Suprapubic skin (tissue), 4 donors: ENCODE measurements around the gene GXYLT2. TPM values are rescaled to one million over a fixed set of nuclear protein-coding genes. Genes with fewer than 3 reads are reported as not detected.

Experiments used
- DNase-seq, 2 donors: peaks; one replicate each; pipeline ENCODE4 v3.0.0-alpha.2; 2019; ENCODE audit warnings: low spot score in 2 of 2
- H3K27ac ChIP-seq: fragments of 200-600 bp; sonication (generic); one replicate; pipeline ENCODE4 v1.5.1; 2019
- H3K27me3 ChIP-seq: fragments of 200-600 bp; sonication (generic); one replicate; pipeline ENCODE4 v1.5.1; 2019
- H3K36me3 ChIP-seq: fragments of 200-600 bp; sonication (generic); one replicate; pipeline ENCODE4 v1.5.1; 2019
- H3K4me1 ChIP-seq: fragments of 200-600 bp; sonication (generic); one replicate; pipeline ENCODE4 v1.5.1; 2019
- H3K4me3 ChIP-seq: fragments of 200-600 bp; sonication (generic); one replicate; pipeline ENCODE4 v1.5.1; 2019; ENCODE audit warnings: mild to moderate bottlenecking
- H3K9me3 ChIP-seq: fragments of 200-600 bp; sonication (generic); one replicate; pipeline ENCODE4 v1.5.1; 2019
- CTCF ChIP-seq, 2 donors: fragments of 200-600 bp in 1 of 2; fragments of 450-650 bp in 1 of 2; sonication (generic) in 1 of 2; IDR thresholded peaks; one replicate each; pipeline ENCODE4 v1.5.1; 2016 to 2019; ENCODE audit warnings: antibody characterized with exemption in 2 of 2, mild to moderate bottlenecking in 1 of 2, moderate library complexity in 1 of 2
- EP300 ChIP-seq: sonication (generic); formaldehyde crosslinking; IDR thresholded peaks from one replicate; pipeline ENCODE4 v1.6.1; 2017; ENCODE audit warnings: antibody characterized with exemption
- POLR2A ChIP-seq, 2 donors: fragments of 450-650 bp; IDR thresholded peaks; one replicate each; pipeline ENCODE4 v1.6.1; 2017; ENCODE audit warnings: antibody characterized with exemption in 2 of 2, mild to moderate bottlenecking in 2 of 2, moderate library complexity in 2 of 2
- POLR2AphosphoS5 ChIP-seq, 3 donors: sonication (generic); formaldehyde crosslinking; IDR thresholded peaks; one replicate each; pipeline ENCODE4 v1.6.1; 2017; ENCODE audit warnings: antibody characterized with exemption in 3 of 3
- WGBS: methylation state at CpG from one replicate; pipeline ENCODE4 v1.1.5; 2018; 5-methylcytosine and 5-hydroxymethylcytosine counted together
- total RNA-seq, 4 donors: library from RNA; depleted of rRNA; stranded (reverse); fragments of >200 nt; gene quantifications; one replicate each; pipeline ENCODE4 v1.1.0, GENCODE V29; 2016

GXYLT2 gene
- total RNA-seq, 4 donors from 2014 or later = 0.72 to 18.6 (median 2.1) TPM

- H3K4me3 ChIP-seq = no peak overlapping the region
- H3K4me1 ChIP-seq = peaks cover 31% of the 10 kb centered on the region
- H3K27me3 ChIP-seq = no peaks in the 10 kb centered on the region
- peaks cover under 1% of the 10 kb centered on the region for H3K36me3 ChIP-seq
- 60% methylated on average over 3 of the region's 3 CpGs for WGBS
- no peak for DNase-seq
- no peak overlapping the region for H3K27ac ChIP-seq
- TF ChIP-seq POLR2A (IDR thresholded peaks at IDR 0.05) = no peak
- no peak for TF ChIP-seq CTCF (IDR thresholded peaks at IDR 0.05)
- no peak for TF ChIP-seq POLR2AphosphoS5 (IDR thresholded peaks at IDR 0.05)
- no peak for TF ChIP-seq EP300
- no peaks in the 10 kb centered on the region for H3K9me3 ChIP-seq
These were observed 121.9 kb downstream of the GXYLT2 start for GRCh38 chr3:73009750-73010149.

GRCh38 chr3:73010158-73010557, 122.3 kb downstream of the GXYLT2 start:
- peaks cover 4% of the 10 kb centered on the region for H3K36me3 ChIP-seq
- TF ChIP-seq CTCF (IDR thresholded peaks at IDR 0.05) (no peak), POLR2A (IDR thresholded peaks at IDR 0.05) (no peak), POLR2AphosphoS5 (IDR thresholded peaks at IDR 0.05) (no peak), EP300 (no peak)
- 87% methylated on average over 6 of the region's 6 CpGs for WGBS
- no peak overlapping the region for H3K4me3 ChIP-seq
- DNase-seq = no peak
- no peaks in the 10 kb centered on the region for H3K9me3 ChIP-seq
- H3K27ac ChIP-seq = no peak overlapping the region
- H3K27me3 ChIP-seq = no peaks in the 10 kb centered on the region
- H3K4me1 ChIP-seq = peaks cover 31% of the 10 kb centered on the region

- no peak for DNase-seq
- no peak overlapping the region for H3K4me3 ChIP-seq
- TF ChIP-seq CTCF (IDR thresholded peaks at IDR 0.05) (no peak), POLR2A (IDR thresholded peaks at IDR 0.05) (no peak), POLR2AphosphoS5 (IDR thresholded peaks at IDR 0.05) (no peak), EP300 (no peak)
- H3K4me1 ChIP-seq = peaks cover 14% of the 10 kb centered on the region
- no peak overlapping the region for H3K27ac ChIP-seq
- no peaks in the 10 kb centered on the region for H3K27me3 ChIP-seq
- peaks cover 8% of the 10 kb centered on the region for H3K36me3 ChIP-seq
- H3K9me3 ChIP-seq = no peaks in the 10 kb centered on the region
- WGBS = 88% methylated on average over 4 of the region's 4 CpGs
These were observed 130.5 kb downstream of the GXYLT2 start for GRCh38 chr3:73018298-73018697.

- Histone ChIP-seq H3K27ac (no peak overlapping the region), H3K4me3 (no peak overlapping the region), H3K9me3 (no peaks in the 10 kb centered on the region), H3K27me3 (no peaks in the 10 kb centered on the region), H3K36me3 (peaks cover 8% of the 10 kb centered on the region), H3K4me1 (peaks cover 10% of the 10 kb centered on the region)
- TF ChIP-seq POLR2AphosphoS5 (IDR thresholded peaks at IDR 0.05) (no peak), EP300 (no peak), CTCF (IDR thresholded peaks at IDR 0.05) (no peak), POLR2A (IDR thresholded peaks at IDR 0.05) (no peak)
- WGBS = 93% methylated on average over 5 of the region's 5 CpGs
- no peak for DNase-seq
These were observed 131.1 kb downstream of the GXYLT2 start for GRCh38 chr3:73018790-73019441.

- Histone ChIP-seq H3K4me1 (peaks cover 28% of the 10 kb centered on the region), H3K4me3 (no peak overlapping the region), H3K27ac (no peak overlapping the region), H3K36me3 (no peaks in the 10 kb centered on the region), H3K9me3 (no peaks in the 10 kb centered on the region), H3K27me3 (no peaks in the 10 kb centered on the region)
- TF ChIP-seq EP300 (no peak), POLR2AphosphoS5 (IDR thresholded peaks at IDR 0.05) (no peak), POLR2A (IDR thresholded peaks at IDR 0.05) (no peak), CTCF (IDR thresholded peaks at IDR 0.05) (no peak)
- WGBS = 70% methylated on average over 4 of the region's 4 CpGs
- no peak for DNase-seq
These were observed 133.5 kb downstream of the GXYLT2 start for GRCh38 chr3:73021301-73021835.
